ENCODE data around the gene CST3. TPM values are rescaled to one million over a fixed set of nuclear protein-coding genes. Genes with fewer than 3 reads are reported as not detected.

Gene CST3
- total and polyA plus RNA-seq, 10 of the 15 experiments (the other 5 are each of a cell fraction or from before 2014, with no cell fraction given) = 11.8 to 127 (median 57.8) TPM

- ChIA-PET RAD21 (ENCODE audit: unreplicated experiment) (no interaction called here), CTCF (interaction anchor here (1.4 kb wide), 1 partner anchor 15 kb away, joined by 3 read pairs; no protein-coding TSS in a partner anchor), SMC1A (ENCODE audit: uncharacterized antibody, unreplicated experiment) (no interaction called here), POLR2A (no interaction called here)
- no peaks in the 10 kb centered on the region for H3K9me3 ChIP-seq (replicated peaks; ENCODE audit: control insufficient read depth, insufficient read depth, low read length)
- 21% methylated on average over 2 of the region's 2 CpGs for WGBS (ENCODE audit: insufficient coverage, insufficient replicate concordance, low lambda C conversion rate, missing lambda C conversion rate)
- no peak overlapping the region for H3K4me3 ChIP-seq
- H3K27ac ChIP-seq (ENCODE audit: control insufficient read depth, insufficient read depth) = no peak overlapping the region
- H3K27me3 ChIP-seq (replicated peaks in 1 of 2; ENCODE audit: control insufficient read depth in 2 of 2, insufficient read depth in 2 of 2, low read length in 1 of 2) = no peaks in the 10 kb centered on the region
- TF ChIP-seq, protein P1, sequence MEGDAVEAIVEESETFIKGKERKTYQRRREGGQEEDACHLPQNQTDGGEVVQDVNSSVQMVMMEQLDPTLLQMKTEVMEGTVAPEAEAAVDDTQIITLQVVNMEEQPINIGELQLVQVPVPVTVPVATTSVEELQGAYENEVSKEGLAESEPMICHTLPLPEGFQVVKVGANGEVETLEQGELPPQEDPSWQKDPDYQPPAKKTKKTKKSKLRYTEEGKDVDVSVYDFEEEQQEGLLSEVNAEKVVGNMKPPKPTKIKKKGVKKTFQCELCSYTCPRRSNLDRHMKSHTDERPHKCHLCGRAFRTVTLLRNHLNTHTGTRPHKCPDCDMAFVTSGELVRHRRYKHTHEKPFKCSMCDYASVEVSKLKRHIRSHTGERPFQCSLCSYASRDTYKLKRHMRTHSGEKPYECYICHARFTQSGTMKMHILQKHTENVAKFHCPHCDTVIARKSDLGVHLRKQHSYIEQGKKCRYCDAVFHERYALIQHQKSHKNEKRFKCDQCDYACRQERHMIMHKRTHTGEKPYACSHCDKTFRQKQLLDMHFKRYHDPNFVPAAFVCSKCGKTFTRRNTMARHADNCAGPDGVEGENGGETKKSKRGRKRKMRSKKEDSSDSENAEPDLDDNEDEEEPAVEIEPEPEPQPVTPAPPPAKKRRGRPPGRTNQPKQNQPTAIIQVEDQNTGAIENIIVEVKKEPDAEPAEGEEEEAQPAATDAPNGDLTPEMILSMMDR (IDR thresholded peaks at IDR 0.05 in 2 of 3, conservative IDR thresholded peaks at IDR 0.05 in 1 of 3; ENCODE audit: control insufficient read depth in 2 of 3, extremely low read depth in 1 of 3, insufficient read depth in 1 of 3, low read depth in 3 of 3, low read length in 3 of 3) = no peak
- no peak for TF ChIP-seq KDM1A (IDR thresholded peaks at IDR 0.05; ENCODE audit: borderline replicate concordance)
- TF ChIP-seq NR2C2 (IDR thresholded peaks at IDR 0.05; ENCODE audit: borderline replicate concordance, control insufficient read depth, insufficient read length, low read depth) = no peak
- TF ChIP-seq CREB1 (IDR thresholded peaks at IDR 0.05; ENCODE audit: low read depth) = no peak
- no peak for TF ChIP-seq SRF (IDR thresholded peaks at IDR 0.05; ENCODE audit: low read depth in 2 of 2, low read length in 2 of 2)
- TF ChIP-seq EP300 (IDR thresholded peaks at IDR 0.05; ENCODE audit: borderline replicate concordance in 1 of 2, control insufficient read depth in 1 of 2, low read depth in 2 of 2, low read length in 2 of 2) = no peak
- TF ChIP-seq RELB (IDR thresholded peaks at IDR 0.05; ENCODE audit: low read depth) = no peak
- no peak for TF ChIP-seq TAF1 (IDR thresholded peaks at IDR 0.05; ENCODE audit: borderline replicate concordance, low read depth, low read length)
- TF ChIP-seq JUNB (IDR thresholded peaks at IDR 0.05) = no peak
- TF ChIP-seq KLF5 (IDR thresholded peaks at IDR 0.05; ENCODE audit: partially characterized antibody) = no peak
- TF ChIP-seq RFX5 (IDR thresholded peaks at IDR 0.05; ENCODE audit: low read depth, low read length) = no peak
- TF ChIP-seq FOXK2 (IDR thresholded peaks at IDR 0.05) = no peak
- no peak for TF ChIP-seq SMAD1 (IDR thresholded peaks at IDR 0.05; ENCODE audit: low read depth, partially characterized antibody)
- TF ChIP-seq MTA3 (IDR thresholded peaks at IDR 0.05; ENCODE audit: borderline replicate concordance, low read length) = no peak
- no peak for TF ChIP-seq RBBP5 (conservative IDR thresholded peaks at IDR 0.05)
- no peak for TF ChIP-seq TCF7 (IDR thresholded peaks at IDR 0.05; ENCODE audit: borderline replicate concordance)
- no peak for DNase-seq (ENCODE audit: low read depth, low spot score)
- H3K9ac ChIP-seq (ENCODE audit: control insufficient read depth, insufficient read depth, low read length) = no peak overlapping the region
- no peaks in the 10 kb centered on the region for H4K20me1 ChIP-seq (ENCODE audit: control insufficient read depth, insufficient read depth)
- H2AFZ ChIP-seq (ENCODE audit: control insufficient read depth, low read depth, low read length) = no peak overlapping the region
- ATAC-seq = no peak
- H3K79me2 ChIP-seq (ENCODE audit: control insufficient read depth, insufficient read depth, low read length) = no peaks in the 10 kb centered on the region
- FAIRE-seq = no peak
- intact Hi-C loops (cut with micrococcal nuclease; ENCODE audit: unreplicated experiment) = no loop called here
- H3K4me2 ChIP-seq (ENCODE audit: control insufficient read depth, insufficient read depth) = no peak overlapping the region
- no TSS peak for BruUV-seq (replicated peaks)
- in situ Hi-C loops (cut with MboI) = no loop called here
- H3K36me3 ChIP-seq (ENCODE audit: control insufficient read depth in 2 of 2, insufficient read depth in 2 of 2, low read length in 1 of 2) = no peaks in the 10 kb centered on the region
- no peaks in the 10 kb centered on the region for H3K4me1 ChIP-seq (ENCODE audit: control insufficient read depth, insufficient read depth, low read length)
These were observed 45.5 kb upstream of the CST3 start for GRCh38 chr20:23683281-23683680.

Measured in GM12878 (cell line).